HepG2 (cell line): ENCODE results near the gene PGA5.
"Not testable (repeated sequence)": the region's sequence is repeated elsewhere in the genome, so short reads cannot be mapped to it uniquely, and the experiment has no call there.

ENCODE experiments used
- KLF11 ChIP-seq: IDR thresholded peaks from 2 replicates; pipeline ENCODE4 v1.6.1; 2016; ENCODE audit warnings: missing compliant biosample characterization
- ZNF224 ChIP-seq: sonication (generic); formaldehyde crosslinking; IDR thresholded peaks from 2 replicates; pipeline ENCODE4 v1.5.0; 2020; ENCODE audit warnings: mild to moderate bottlenecking, missing genetic modification reagents

- not testable (repeated sequence) for TF ChIP-seq KLF11, ZNF224 (CRISPR knock-in tag)
These were observed 30.3 kb upstream of the PGA5 start for GRCh38 chr11:61210629-61211028.
